HG03442 (cell line): ENCODE results near the gene CARD18.

Experiments
- ATAC-seq: cut with Tn5 transposase; IDR thresholded peaks from one replicate; pipeline ENCODE4 v1.9.1; 2021; ENCODE audit warnings: mild to moderate bottlenecking, moderate library complexity; ENCODE audit not compliant: unreplicated experiment

Gene CARD18

GRCh38 chr11:105139669-105140068 is at the start of gene CARD18:
Gene CARD18 (minus strand): TSS chr11:105139769. CDS start chr11:105139726, 43 bp downstream.
- no peak for ATAC-seq

- ATAC-seq: no peak
Measured at GRCh38 chr11:105183987-105184386, 44.4 kb upstream of the CARD18 start.

GRCh38 chr11:105183426-105183825 is 43.9 kb upstream of the CARD18 start:
- no peak for ATAC-seq

GRCh38 chr11:105181521-105181920 is 42.0 kb upstream of the CARD18 start:
- ATAC-seq: no peak

GRCh38 chr11:105181100-105181499 is 41.5 kb upstream of the CARD18 start:
- ATAC-seq: no peak

- no peak for ATAC-seq
Measured at GRCh38 chr11:105179542-105180278, 40.1 kb upstream of the CARD18 start.

- no peak for ATAC-seq
Measured at GRCh38 chr11:105177658-105178057, 38.1 kb upstream of the CARD18 start.

- ATAC-seq: no peak
Measured at GRCh38 chr11:105168457-105168856, 28.9 kb upstream of the CARD18 start.

GRCh38 chr11:105167244-105167643 is 27.7 kb upstream of the CARD18 start:
- ATAC-seq: no peak

- no peak for ATAC-seq
Measured at GRCh38 chr11:105164208-105164607, 24.6 kb upstream of the CARD18 start.

GRCh38 chr11:105162506-105162905 is 22.9 kb upstream of the CARD18 start:
- no peak for ATAC-seq

- no peak for ATAC-seq
Measured at GRCh38 chr11:105158436-105158835, 18.9 kb upstream of the CARD18 start.

GRCh38 chr11:105156720-105157119 is 17.2 kb upstream of the CARD18 start:
- ATAC-seq: no peak

- no peak for ATAC-seq
Measured at GRCh38 chr11:105156231-105156630, 16.7 kb upstream of the CARD18 start.

- no peak for ATAC-seq
Measured at GRCh38 chr11:105155679-105156078, 16.1 kb upstream of the CARD18 start.

GRCh38 chr11:105153392-105153791 is 13.8 kb upstream of the CARD18 start:
- no peak for ATAC-seq

GRCh38 chr11:105152560-105152959 is 13.0 kb upstream of the CARD18 start:
- ATAC-seq: no peak

- no peak for ATAC-seq
Measured at GRCh38 chr11:105152021-105152512, 12.5 kb upstream of the CARD18 start.

GRCh38 chr11:105149477-105149876 is 9.9 kb upstream of the CARD18 start:
- no peak for ATAC-seq

GRCh38 chr11:105148241-105148640 is 8.7 kb upstream of the CARD18 start:
- no peak for ATAC-seq

GRCh38 chr11:105144887-105145286 is 5.3 kb upstream of the CARD18 start:
- no peak for ATAC-seq

- no peak for ATAC-seq
Measured at GRCh38 chr11:105142167-105142566, 2.6 kb upstream of the CARD18 start.

GRCh38 chr11:105137286-105137685 is 2.3 kb downstream of the CARD18 start:
- no peak for ATAC-seq
